GM18505 (cell line): ENCODE data around the gene AKT2.
"Not testable (repeated sequence)": the region's sequence is repeated elsewhere in the genome, so short reads cannot be mapped to it uniquely, and the experiment has no call there.

Experiments used
- ATAC-seq: cut with Tn5 transposase; IDR thresholded peaks from one replicate; pipeline ENCODE4 v1.9.1; 2021; ENCODE audit not compliant: unreplicated experiment
- POLR2A ChIP-seq: IDR thresholded peaks from 4 replicates; pipeline ENCODE4 v1.6.1; 2011; ENCODE audit warnings: borderline replicate concordance; ENCODE audit not compliant: insufficient read depth, insufficient read length; ENCODE audit errors: extremely low read depth

Gene AKT2

DNA sequence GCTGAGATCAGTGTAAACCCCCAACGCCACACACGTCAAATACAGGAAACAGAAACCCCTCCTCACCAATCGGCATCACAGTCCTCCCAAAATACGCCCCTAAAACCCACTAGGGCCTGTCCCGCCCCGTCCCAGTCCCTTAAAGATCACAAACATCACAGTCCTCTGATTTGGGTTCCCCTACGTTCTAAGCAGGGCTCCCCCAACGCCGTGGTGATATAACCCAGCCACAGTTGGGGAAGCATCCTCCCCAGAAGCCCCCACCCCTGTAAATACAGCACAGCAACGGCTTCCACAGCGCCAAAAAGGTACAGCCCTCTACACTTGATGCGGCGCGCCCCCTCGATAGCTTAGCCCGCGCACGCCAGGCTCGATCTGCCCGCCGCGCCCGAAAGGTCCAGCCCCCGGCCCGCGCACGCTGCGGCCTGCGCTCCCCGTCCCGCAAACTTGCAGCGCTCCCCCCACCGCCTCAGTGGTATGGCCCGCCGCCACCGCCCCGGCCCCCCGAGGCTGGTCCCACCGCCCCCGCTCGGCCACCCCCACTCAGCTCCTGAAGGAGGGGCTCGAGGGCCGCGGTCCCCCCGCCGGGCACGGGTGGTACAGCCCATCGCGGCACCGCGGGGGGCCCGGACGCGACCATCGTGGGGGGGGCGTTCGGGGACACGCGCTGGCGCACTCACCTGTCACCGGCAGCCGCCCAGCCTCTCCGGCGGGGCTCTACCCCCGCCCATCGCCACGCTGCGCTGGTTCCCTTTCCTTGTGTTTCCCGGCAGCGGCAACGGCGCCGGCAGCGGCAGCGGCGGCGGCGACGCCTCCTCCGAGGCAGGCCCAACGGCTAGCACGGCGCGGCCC, at the start of gene AKT2:
Gene AKT2 (minus strand): TSS at position 845 of the 852 bp plus-strand sequence. CDS start 20,078 bp downstream, outside the sequence.
- ATAC-seq, result peak; percentile 38

DNA sequence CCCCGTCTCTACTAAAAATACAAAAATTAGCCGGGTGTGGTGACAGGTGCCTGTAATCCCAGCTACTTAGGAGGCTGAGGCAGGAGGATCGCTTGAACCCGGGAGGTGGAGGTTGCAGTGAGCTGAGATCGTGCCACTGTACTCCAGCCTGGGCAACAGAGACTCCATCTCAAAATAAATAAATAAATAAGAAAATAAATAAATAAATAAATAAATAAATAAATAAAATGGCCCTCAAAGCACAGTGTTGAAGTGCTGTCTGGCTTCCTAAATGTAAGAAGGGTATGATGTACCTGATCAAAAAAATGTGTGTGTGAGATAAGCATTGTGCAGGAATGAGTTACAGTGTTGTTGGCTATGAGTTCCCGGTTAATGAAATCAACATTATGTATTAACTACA, 47.9 kb upstream of the AKT2 start:
- not testable (repeated sequence) for ATAC-seq

More for the DNA sequence above, at the start of gene AKT2:
- peak; percentile 82 for TF ChIP-seq POLR2A

GRCh38 chr19:40332669-40333068, 47.5 kb upstream of the AKT2 start:
- TF ChIP-seq POLR2A, result no peak
- no peak for ATAC-seq

- no peak for ATAC-seq
- no peak for TF ChIP-seq POLR2A
Observed at GRCh38 chr19:40331052-40331451, 45.9 kb upstream of the AKT2 start.

DNA sequence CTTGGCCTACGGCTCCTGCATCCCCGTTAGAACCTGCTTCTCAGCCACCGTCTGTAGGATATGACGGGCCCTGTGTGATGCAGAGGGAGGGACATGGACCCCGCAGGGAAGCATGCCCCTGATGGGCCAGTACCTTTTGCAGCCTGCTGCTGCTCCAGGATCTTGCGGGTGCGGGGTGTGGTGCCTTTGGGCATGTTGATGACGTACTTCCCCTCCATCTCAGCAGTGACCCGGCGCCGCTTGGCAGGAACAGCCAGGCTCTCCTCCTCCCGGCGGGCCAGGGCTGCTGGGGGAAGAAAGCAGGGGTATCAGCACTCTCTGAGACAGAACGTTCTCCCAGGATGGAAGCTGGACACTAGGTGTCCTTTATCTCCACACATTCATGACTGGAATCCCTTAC, 41.1 kb upstream of the AKT2 start:
- TF ChIP-seq POLR2A, result no peak

GRCh38 chr19:40323705-40324104, 38.6 kb upstream of the AKT2 start:
- no peak for ATAC-seq
- no peak for TF ChIP-seq POLR2A

More for the DNA sequence above, 41.1 kb upstream of the AKT2 start:
- ATAC-seq, result no peak

GRCh38 chr19:40322951-40323615, 37.9 kb upstream of the AKT2 start:
- ATAC-seq, result no peak
- TF ChIP-seq POLR2A, result no peak

GRCh38 chr19:40322271-40322610, 37.1 kb upstream of the AKT2 start:
- ATAC-seq, result no peak
- no peak for TF ChIP-seq POLR2A

DNA sequence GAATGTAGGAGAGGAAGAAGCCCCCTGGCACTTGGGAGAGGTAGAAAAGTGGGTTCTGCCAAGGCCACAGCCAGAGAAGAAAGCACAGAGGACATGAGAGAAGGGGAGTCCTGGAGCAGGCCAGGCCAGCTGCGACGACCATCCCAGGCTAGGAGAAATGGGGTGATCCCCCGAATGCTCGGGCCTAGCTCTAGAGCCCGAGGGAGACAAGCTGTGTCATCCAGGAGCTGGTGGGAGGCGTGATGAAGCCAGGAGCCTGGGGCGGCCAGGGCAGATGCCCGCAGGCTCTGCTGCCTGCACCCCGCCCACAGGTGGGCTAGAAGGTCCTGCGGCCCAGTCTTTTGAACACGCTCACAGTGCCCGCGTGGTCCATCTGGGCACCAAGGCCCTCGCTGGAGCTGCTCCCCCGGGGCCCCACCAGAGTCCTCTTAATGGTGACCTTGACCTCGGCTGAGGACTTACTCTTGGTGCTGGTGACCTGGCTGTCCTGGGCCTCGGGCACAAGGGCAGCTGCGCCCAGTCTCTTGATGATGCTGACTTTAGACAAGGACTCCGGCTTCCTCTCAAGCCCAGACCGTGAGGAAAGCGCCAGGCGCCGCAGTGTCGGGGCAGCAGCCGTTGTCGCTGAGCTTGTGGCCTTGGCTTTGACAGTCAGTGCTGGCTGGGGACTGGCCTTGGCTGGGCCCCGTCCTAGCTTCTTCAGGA, 36.6 kb upstream of the AKT2 start:
- no peak for ATAC-seq
- no peak for TF ChIP-seq POLR2A

DNA sequence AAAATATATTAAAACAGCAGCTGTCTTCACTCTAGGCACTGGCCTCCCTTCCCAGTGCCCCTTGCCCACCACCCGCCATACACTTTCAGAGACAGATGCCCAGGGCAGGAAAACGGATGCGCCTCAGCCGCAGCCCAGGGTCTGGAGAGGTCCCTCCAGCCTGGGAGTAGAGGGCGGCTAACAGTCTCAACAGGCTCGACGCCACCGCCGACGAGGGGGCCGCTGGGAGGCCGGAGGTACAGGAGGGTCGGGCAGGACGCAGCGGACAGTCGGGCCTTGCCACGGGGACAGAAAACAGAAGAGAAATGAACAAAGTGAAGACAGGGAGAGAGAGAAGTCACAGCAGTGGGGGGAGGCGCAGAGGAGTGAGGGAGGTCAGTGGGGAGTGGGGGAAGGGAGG, 35.9 kb upstream of the AKT2 start:
- no peak for TF ChIP-seq POLR2A
- no peak for ATAC-seq

- ATAC-seq, result no peak
- TF ChIP-seq POLR2A, result no peak
Observed at GRCh38 chr19:40320558-40320935, 35.4 kb upstream of the AKT2 start.

DNA sequence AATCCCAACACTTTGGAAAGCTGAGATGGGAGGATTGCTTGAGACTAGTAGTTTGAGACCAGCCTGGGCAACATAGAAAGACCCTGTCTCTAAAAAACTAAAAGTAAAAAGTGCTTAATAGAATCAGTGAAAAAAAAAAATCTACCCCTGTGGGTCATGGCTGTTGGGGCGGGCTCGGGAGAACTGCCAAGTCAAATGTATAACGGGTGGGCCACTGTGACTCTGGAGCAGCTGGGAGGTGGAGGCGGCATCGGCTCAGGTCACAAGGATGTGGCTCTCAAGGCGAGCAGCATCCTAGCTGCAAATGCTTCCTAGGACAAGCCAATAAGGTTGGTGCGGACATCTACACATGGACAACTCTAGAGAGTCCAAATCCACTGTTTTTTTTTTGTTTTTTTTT, 32.2 kb upstream of the AKT2 start:
- no peak for TF ChIP-seq POLR2A
- no peak for ATAC-seq

DNA sequence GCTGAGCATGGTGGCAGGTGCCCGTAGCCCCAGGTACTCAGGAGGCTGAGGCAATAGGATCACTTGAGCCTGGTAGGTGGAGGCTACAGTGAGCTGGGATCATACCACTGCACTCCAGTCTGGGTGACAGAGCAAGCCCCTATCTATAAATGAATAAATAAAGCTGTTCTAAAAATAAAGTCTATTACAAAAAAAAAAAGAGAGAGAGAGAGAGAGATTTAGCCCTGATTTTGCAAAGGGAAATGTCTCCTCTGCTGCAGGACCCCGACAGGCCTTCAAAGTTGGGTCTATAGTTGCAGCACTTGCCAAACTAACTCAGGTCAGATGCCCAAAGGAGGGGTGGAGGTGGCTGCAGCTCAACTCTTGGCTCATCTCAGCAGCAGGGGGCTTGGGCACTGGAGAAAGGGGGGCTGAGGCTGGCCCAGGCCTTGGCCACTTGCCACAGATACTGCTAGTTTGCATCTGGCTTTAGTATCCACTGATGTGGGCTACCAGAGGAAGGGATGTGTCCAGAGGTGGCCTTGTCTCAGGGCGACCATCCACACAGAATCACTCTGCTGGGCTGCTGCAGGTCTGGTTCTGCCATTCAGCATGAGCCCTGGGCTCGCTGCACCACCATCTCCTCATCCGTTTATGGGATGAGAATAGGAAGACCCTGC, 30.8 kb upstream of the AKT2 start:
- no peak for TF ChIP-seq POLR2A
- ATAC-seq, result no peak
